CD4-positive, alpha-beta T cell treated with Interleukin-6 for 4 hours (primary cell): ENCODE results near the gene MED9.

Experiments
- DNase-seq: peaks from one replicate; pipeline ENCODE4 v3.0.0-alpha.2; 2020; ENCODE audit warnings: mixed read lengths

Gene MED9

DNA sequence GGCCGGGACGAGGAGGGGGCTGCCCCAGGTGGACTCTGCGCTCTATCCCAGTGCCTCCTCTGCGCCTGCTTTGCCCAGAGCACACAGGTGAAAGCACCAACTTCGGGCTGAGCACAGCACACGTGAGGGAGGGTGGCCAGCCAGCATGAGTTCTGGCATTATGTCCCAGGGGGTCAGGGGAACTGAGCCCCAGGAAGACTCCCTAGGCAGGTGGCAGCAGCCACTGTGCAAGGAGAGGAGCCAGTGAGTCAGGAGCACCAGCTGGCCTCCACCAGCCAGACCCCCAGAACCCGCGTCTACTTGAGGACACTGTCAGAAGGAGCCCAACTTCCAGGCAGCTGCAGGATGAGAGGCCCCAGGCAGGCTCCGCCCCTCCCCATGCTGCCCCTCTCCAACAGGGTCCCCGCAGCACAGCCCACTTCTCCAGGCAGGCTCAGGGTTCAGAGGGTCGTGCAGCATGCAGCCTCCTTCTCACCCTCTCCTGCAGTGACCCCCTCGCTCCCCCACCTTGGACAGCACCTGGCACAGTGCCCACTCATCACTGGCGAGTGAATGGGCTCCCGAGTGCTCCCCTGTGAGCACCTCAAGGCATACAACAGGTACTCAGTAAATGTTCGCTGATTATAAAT is 63.6 kb downstream of the MED9 start:
- no peak for DNase-seq

DNA sequence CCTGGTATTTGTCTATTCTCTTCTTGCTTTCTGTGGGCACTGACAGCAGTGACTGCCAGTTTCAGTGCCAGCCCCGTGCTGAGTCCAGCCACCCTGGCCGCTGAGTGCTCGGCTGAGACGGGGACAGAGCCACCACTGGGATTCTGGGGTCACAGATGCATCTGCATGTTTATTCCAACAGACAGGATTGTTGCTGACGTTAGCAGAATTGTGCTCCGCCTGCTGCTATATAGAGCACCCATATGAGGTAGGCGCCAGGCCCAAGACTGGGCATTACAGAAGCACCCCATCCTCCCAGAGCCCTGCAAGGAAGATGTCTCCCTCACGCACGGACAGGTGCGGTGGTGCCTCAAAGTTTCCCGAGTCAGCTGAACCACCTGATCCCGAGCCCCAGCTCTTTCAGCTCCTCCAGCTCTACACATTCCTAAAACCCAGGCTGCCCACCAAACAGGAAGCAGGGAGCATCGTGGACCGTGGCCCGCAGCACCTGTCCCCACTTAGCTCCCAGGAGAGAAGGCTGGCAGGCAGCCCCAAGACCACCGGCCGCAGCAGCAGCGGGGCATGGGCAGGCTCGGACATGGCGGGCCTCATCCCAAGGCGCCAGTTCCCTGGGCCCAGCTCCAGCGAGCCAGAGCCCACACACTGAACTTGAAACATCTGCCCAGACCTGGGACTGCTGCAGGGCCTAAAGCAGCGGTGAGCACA is 64.3 kb downstream of the MED9 start:
- no peak for DNase-seq

GRCh38 chr17:17541640-17542001 is 64.8 kb downstream of the MED9 start:
- DNase-seq, result no peak
